ENCODE data around the gene PFAS.
"Not testable (repeated sequence)": the region's sequence is repeated elsewhere in the genome, so short reads cannot be mapped to it uniquely, and the experiment has no call there.

PFAS gene

GRCh38 chr17:8225813-8226535 is 23.1 kb upstream of the PFAS start:
- no peak for DNase-seq

- no peak for DNase-seq
Observed at GRCh38 chr17:8226536-8227237, 22.4 kb upstream of the PFAS start.

- DNase-seq: no peak
Observed at GRCh38 chr17:8227238-8227581, 21.9 kb upstream of the PFAS start.

- no peak for DNase-seq
Observed at GRCh38 chr17:8231701-8232100, 17.4 kb upstream of the PFAS start.

GRCh38 chr17:8234361-8235270 is 14.5 kb upstream of the PFAS start:
- no peak for DNase-seq

- DNase-seq: no peak
Observed at GRCh38 chr17:8235676-8236075, 13.4 kb upstream of the PFAS start.

GRCh38 chr17:8237175-8237574 is 11.9 kb upstream of the PFAS start:
- DNase-seq: no peak

- no peak for DNase-seq
Observed at GRCh38 chr17:8237886-8238285, 11.2 kb upstream of the PFAS start.

GRCh38 chr17:8243827-8244226 is 5.3 kb upstream of the PFAS start:
- DNase-seq: no peak

GRCh38 chr17:8244768-8245167 is 4.3 kb upstream of the PFAS start:
- no peak for DNase-seq

GRCh38 chr17:8249621-8250500 is 772 bp downstream of the PFAS start:
- no peak for DNase-seq

GRCh38 chr17:8251411-8251810 is 2.3 kb downstream of the PFAS start:
- not testable (repeated sequence) for DNase-seq

- no peak for DNase-seq
Observed at GRCh38 chr17:8253801-8254200, 4.7 kb downstream of the PFAS start.

- DNase-seq: no peak
Observed at GRCh38 chr17:8254881-8255280, 5.8 kb downstream of the PFAS start.

- no peak for DNase-seq
Observed at GRCh38 chr17:8255499-8255898, 6.4 kb downstream of the PFAS start.

GRCh38 chr17:8256291-8256690 is 7.2 kb downstream of the PFAS start:
- DNase-seq: no peak

- DNase-seq: no peak
Observed at GRCh38 chr17:8256691-8257090, 7.6 kb downstream of the PFAS start.

GRCh38 chr17:8257801-8258200 is 8.7 kb downstream of the PFAS start:
- no peak for DNase-seq

- no peak for DNase-seq
Observed at GRCh38 chr17:8264320-8264719, 15.2 kb downstream of the PFAS start.

- DNase-seq: no peak
Observed at GRCh38 chr17:8264836-8265542, 15.9 kb downstream of the PFAS start.

- DNase-seq: no peak
Observed at GRCh38 chr17:8266648-8267479, 17.8 kb downstream of the PFAS start.
